Natural killer cell (primary cell): ENCODE results near the gene PHAF1. TPM values are rescaled to one million over a fixed set of nuclear protein-coding genes. Genes with fewer than 3 reads are reported as not detected.

Experiments
- ATAC-seq, 3 donors: fragments of 150-1000 bp in 2 of 3; fragments of 200-7000 bp in 1 of 3; cut with Tn5 transposase; 1 replicate in 1 of 3; 2 replicates in 2 of 3; pipeline ENCODE4 v1.10.0; 2021; ENCODE audit warnings: mild to moderate bottlenecking in 2 of 3, moderate library complexity in 2 of 3
- DNase-seq, 2 donors: peaks; one replicate each; pipeline versions ENCODE4 v3.0.0 to v3.0.0-alpha.2; 2013 to 2021; ENCODE audit warnings: mixed read lengths in 1 of 2
- H3K27ac ChIP-seq: one replicate; pipeline ENCODE4 v1.5.1; 2013; ENCODE audit warnings: mild to moderate bottlenecking, low read length
- H3K27me3 ChIP-seq: one replicate; pipeline ENCODE4 v1.6.1; 2013; ENCODE audit warnings: low read length; ENCODE audit not compliant: control insufficient read depth, insufficient read depth
- H3K36me3 ChIP-seq: one replicate; pipeline ENCODE4 v1.6.1; 2013; ENCODE audit warnings: low read length; ENCODE audit not compliant: control insufficient read depth, insufficient read depth
- H3K4me1 ChIP-seq: one replicate; pipeline ENCODE4 v1.6.1; 2013; ENCODE audit warnings: low read length; ENCODE audit not compliant: control insufficient read depth, insufficient read depth
- H3K4me3 ChIP-seq: one replicate; pipeline ENCODE4 v1.5.1; 2013; ENCODE audit warnings: low read length
- H3K9me3 ChIP-seq: one replicate; pipeline ENCODE4 v1.6.1; 2013; ENCODE audit warnings: low read length; ENCODE audit not compliant: control insufficient read depth, insufficient read depth
- H3K27ac Mint-ChIP-seq, 2 donors: one replicate each; pipeline ENCODE4 v1.8.0; 2022; ENCODE audit warnings: mild to moderate bottlenecking in 2 of 2, mixed read lengths in 2 of 2, moderate library complexity in 1 of 2
- H3K27me3 Mint-ChIP-seq, 2 donors: one replicate each; pipeline ENCODE4 v1.8.0; 2022; ENCODE audit warnings: low read depth in 2 of 2, mixed read lengths in 2 of 2
- H3K36me3 Mint-ChIP-seq: one replicate; pipeline ENCODE4 v1.8.0; 2022; ENCODE audit warnings: mixed read lengths
- H3K4me1 Mint-ChIP-seq, 2 donors: one replicate each; pipeline ENCODE4 v1.8.0; 2022; ENCODE audit warnings: mixed read lengths in 2 of 2
- H3K4me3 Mint-ChIP-seq: one replicate; pipeline ENCODE4 v1.8.0; 2022; ENCODE audit warnings: mild to moderate bottlenecking, moderate library complexity, mixed read lengths
- H3K9me3 Mint-ChIP-seq, 2 donors: one replicate each; pipeline ENCODE4 v1.8.0; 2022; ENCODE audit warnings: mixed read lengths in 2 of 2
- WGBS: methylation state at CpG from one replicate; pipeline ENCODE4 v1.1.7; 2013; ENCODE audit warnings: missing lambda C conversion rate; ENCODE audit not compliant: insufficient coverage; 5-methylcytosine and 5-hydroxymethylcytosine counted together
- intact Hi-C: fragments of 100-400 bp; cut with micrococcal nuclease; formaldehyde crosslinking; loops from one replicate; pipeline ENCODE4 v1.14.2; 2022
- total RNA-seq, 4 donors: library from RNA; stranded (reverse); fragments of 120-200 nt in 1 of 4; gene quantifications; one replicate each; pipeline versions ENCODE4 v1.2.3 to v1.2.4, GENCODE V29; 2013 to 2022
- TF ChIP-seq, protein P1 (sequence below): fragments of 200-600 bp; IDR thresholded peaks from one replicate; pipeline ENCODE4 v1.8.0; 2022; ENCODE audit warnings: antibody characterized with exemption

Gene PHAF1
- total RNA-seq, 3 donors from 2014 or later (not counting 1 experiment from before 2014, with no cell fraction given): 17.0 to 22.4 (median 22.0) TPM

DNA sequence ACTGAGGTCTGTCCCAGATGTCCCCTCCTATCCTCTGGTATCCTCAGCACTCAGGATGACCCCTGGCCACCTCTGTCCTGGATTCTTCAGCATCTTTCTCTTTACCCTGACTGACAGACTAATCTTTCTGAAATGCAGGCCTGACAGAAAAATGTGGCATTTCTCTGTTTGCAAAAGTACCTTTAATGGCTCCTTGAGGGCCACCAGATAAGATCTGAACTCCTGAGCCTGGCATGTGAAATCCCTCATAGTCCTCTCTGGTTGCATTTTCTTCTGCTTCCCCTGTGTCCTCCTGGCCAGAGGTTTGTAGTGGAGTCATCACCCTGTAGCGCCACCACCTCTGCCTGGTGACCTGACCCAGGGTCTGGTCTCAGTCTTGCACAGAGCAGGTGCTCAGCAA lies 87.1 kb downstream of the PHAF1 start:
- no peak overlapping the region for H3K27ac ChIP-seq
- no peaks in the 10 kb centered on the region for H3K27me3 ChIP-seq
- peak overlapping the region in 1 of 2 donors; percentile 66 for H3K27ac Mint-ChIP-seq
- no peaks in the 10 kb centered on the region for H3K27me3 Mint-ChIP-seq
- H3K9me3 Mint-ChIP-seq: no peaks in the 10 kb centered on the region
- intact Hi-C loops: no loop called here
- DNase-seq (no peak), ATAC-seq (no peak)
- H3K36me3 ChIP-seq: peaks cover 54% of the 10 kb centered on the region
- WGBS: 94% methylated on average over 1 of the region's 1 CpG
- H3K4me3 Mint-ChIP-seq: peak overlapping the region; percentile 29
- peaks cover 14% of the 10 kb centered on the region for H3K36me3 Mint-ChIP-seq
- H3K4me1 ChIP-seq: peaks cover 19% of the 10 kb centered on the region
- no peak overlapping the region for H3K4me3 ChIP-seq
- H3K9me3 ChIP-seq: no peaks in the 10 kb centered on the region
- H3K4me1 Mint-ChIP-seq: peaks cover 26 to 44% of the 10 kb centered on the region in 2 donors
- TF ChIP-seq, protein P1, sequence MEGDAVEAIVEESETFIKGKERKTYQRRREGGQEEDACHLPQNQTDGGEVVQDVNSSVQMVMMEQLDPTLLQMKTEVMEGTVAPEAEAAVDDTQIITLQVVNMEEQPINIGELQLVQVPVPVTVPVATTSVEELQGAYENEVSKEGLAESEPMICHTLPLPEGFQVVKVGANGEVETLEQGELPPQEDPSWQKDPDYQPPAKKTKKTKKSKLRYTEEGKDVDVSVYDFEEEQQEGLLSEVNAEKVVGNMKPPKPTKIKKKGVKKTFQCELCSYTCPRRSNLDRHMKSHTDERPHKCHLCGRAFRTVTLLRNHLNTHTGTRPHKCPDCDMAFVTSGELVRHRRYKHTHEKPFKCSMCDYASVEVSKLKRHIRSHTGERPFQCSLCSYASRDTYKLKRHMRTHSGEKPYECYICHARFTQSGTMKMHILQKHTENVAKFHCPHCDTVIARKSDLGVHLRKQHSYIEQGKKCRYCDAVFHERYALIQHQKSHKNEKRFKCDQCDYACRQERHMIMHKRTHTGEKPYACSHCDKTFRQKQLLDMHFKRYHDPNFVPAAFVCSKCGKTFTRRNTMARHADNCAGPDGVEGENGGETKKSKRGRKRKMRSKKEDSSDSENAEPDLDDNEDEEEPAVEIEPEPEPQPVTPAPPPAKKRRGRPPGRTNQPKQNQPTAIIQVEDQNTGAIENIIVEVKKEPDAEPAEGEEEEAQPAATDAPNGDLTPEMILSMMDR: no peak

DNA sequence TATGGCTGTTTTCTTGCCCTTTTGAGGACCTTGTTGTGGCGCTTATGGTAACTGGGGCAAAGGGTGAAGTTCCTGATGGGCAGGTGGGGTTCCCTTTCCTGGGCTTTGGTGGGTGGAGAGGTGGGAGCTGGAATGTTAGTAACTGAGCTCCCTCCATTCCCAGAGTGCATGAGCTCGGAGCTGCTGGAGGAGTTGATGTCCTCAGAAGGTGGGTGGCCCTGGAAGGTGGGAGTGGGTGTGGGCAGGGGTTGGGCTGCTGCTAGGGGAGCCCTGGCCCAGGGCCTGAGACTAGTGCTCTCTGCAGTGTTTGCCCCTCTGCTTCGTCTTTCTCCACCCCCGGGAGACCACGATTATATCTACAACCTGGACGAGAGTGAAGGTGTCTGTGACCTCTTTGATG lies 88.0 kb downstream of the PHAF1 start:
- Mint-ChIP-seq H3K9me3 (no peaks in the 10 kb centered on the region), H3K27ac (peak overlapping the region in 1 of 2 donors; percentile 40), H3K36me3 (peaks cover 14% of the 10 kb centered on the region), H3K4me3 (no peak overlapping the region), H3K4me1 (peaks cover 25 to 37% of the 10 kb centered on the region in 2 donors), H3K27me3 (no peaks in the 10 kb centered on the region)
- Histone ChIP-seq H3K36me3 (peaks cover 59% of the 10 kb centered on the region), H3K4me1 (peaks cover 14% of the 10 kb centered on the region), H3K9me3 (no peaks in the 10 kb centered on the region), H3K4me3 (no peak overlapping the region), H3K27me3 (no peaks in the 10 kb centered on the region), H3K27ac (no peak overlapping the region)
- no peak for ATAC-seq
- TF ChIP-seq, protein P1: no peak
- intact Hi-C loops: no loop called here
- no peak for DNase-seq
- 86% methylated on average over 6 of the region's 6 CpGs for WGBS

Other genes with a start within 250 kb of the PHAF1 start
- 10 to 100 TPM; 10.2 to 16.5 (median 11.0) TPM for gene PDP2, start 229.4 kb upstream of the PHAF1 start, total RNA-seq
- not detected for gene CDH16, start 191.1 kb upstream of the PHAF1 start, total RNA-seq
- gene RRAD, start 184.4 kb upstream of the PHAF1 start, total RNA-seq: 1 to 10 TPM; 1.8 to 4.5 (median 2.8) TPM
- gene CIAO2B, start 175.5 kb upstream of the PHAF1 start, total RNA-seq: 10 to 100 TPM; 57.2 to 62.8 (median 60.0) TPM
- gene CES2, start 174.4 kb upstream of the PHAF1 start, total RNA-seq: 10 to 100 TPM; 26.9 to 33.6 (median 33.1) TPM
- gene CES3, start 148.7 kb upstream of the PHAF1 start, total RNA-seq: under 1 TPM; 0.19 to 0.95 (median 0.27) TPM
- gene CES4A, start 121.4 kb upstream of the PHAF1 start, total RNA-seq: 1 to 10 TPM; 7.5 to 9.0 (median 8.8) TPM
- gene CBFB, start 80.8 kb upstream of the PHAF1 start, total RNA-seq: 100 to 1,000 TPM in 1 of 3 donors, 10 to 100 TPM in 2; 96.1 to 102 (median 97.2) TPM
- gene B3GNT9, start 41.1 kb downstream of the PHAF1 start, total RNA-seq: 1 to 10 TPM in 2 of 3 donors, under 1 TPM in 1; 0.80 to 1.3 (median 1.0) TPM
- gene TRADD, start 50.0 kb downstream of the PHAF1 start, total RNA-seq: 10 to 100 TPM; 15.2 to 27.5 (median 26.8) TPM
- 1 to 10 TPM; 5.2 to 8.3 (median 6.3) TPM for gene FBXL8, start 50.0 kb downstream of the PHAF1 start, total RNA-seq
- gene HSF4, start 54.8 kb downstream of the PHAF1 start, total RNA-seq: 1 to 10 TPM; 6.9 to 8.3 (median 7.3) TPM
- 1 to 10 TPM in 2 of 3 donors, under 1 TPM in 1; 0.88 to 1.3 (median 1.3) TPM for gene NOL3, start 60.6 kb downstream of the PHAF1 start, total RNA-seq
- gene MATCAP1, start 74.0 kb downstream of the PHAF1 start, total RNA-seq: 10 to 100 TPM in 2 of 3 donors, 1 to 10 TPM in 1; 7.2 to 12.6 (median 10.9) TPM
- gene EXOC3L1, start 80.2 kb downstream of the PHAF1 start, total RNA-seq: not detected
- gene E2F4, start 82.2 kb downstream of the PHAF1 start, total RNA-seq: 10 to 100 TPM; 57.6 to 91.7 (median 74.5) TPM
- gene ELMO3, start 89.2 kb downstream of the PHAF1 start, total RNA-seq: 1 to 10 TPM; 1.9 to 3.3 (median 2.3) TPM
- gene TMEM208, start 117.2 kb downstream of the PHAF1 start, total RNA-seq: 10 to 100 TPM; 34.5 to 39.2 (median 36.7) TPM
- gene FHOD1, start 137.5 kb downstream of the PHAF1 start, total RNA-seq: 10 to 100 TPM; 79.3 to 96.8 (median 89.2) TPM
- gene SLC9A5, start 139.0 kb downstream of the PHAF1 start, total RNA-seq: 1 to 10 TPM; 1.2 to 2.6 (median 1.6) TPM
- 10 to 100 TPM in 1 of 3 donors, 1 to 10 TPM in 2; 6.8 to 14.7 (median 8.5) TPM for gene PLEKHG4, start 169.6 kb downstream of the PHAF1 start, total RNA-seq
- gene KCTD19, start 216.8 kb downstream of the PHAF1 start, total RNA-seq: not detected
- gene LRRC36, start 216.9 kb downstream of the PHAF1 start, total RNA-seq: not detected